Rectal smooth muscle tissue (tissue), 1 donor: ENCODE measurements around the gene KRTAP13-1.

Experiments used
- H3K27ac ChIP-seq: one replicate; pipeline ENCODE4 v1.7.0; 2013; ENCODE audit warnings: low read depth, low read length, inconsistent platforms
- H3K27me3 ChIP-seq: one replicate; pipeline ENCODE4 v1.7.0; 2013; ENCODE audit warnings: low read length; ENCODE audit not compliant: control insufficient read depth, insufficient read depth
- H3K36me3 ChIP-seq: one replicate; pipeline ENCODE4 v1.7.0; 2013; ENCODE audit warnings: low read length; ENCODE audit not compliant: control insufficient read depth, insufficient read depth
- H3K4me1 ChIP-seq: one replicate; pipeline ENCODE4 v1.7.0; 2013; ENCODE audit warnings: low read length; ENCODE audit not compliant: control insufficient read depth, insufficient read depth
- H3K4me3 ChIP-seq: one replicate; pipeline ENCODE4 v1.7.0; 2013; ENCODE audit warnings: low read length
- H3K9ac ChIP-seq: one replicate; pipeline ENCODE4 v1.7.0; 2013; ENCODE audit warnings: low read length

The KRTAP13-1 gene

GRCh38 chr21:30426731-30427130, 30.9 kb downstream of the KRTAP13-1 start:
- no peak overlapping the region for H3K4me3 ChIP-seq
- no peaks in the 10 kb centered on the region for H3K27me3 ChIP-seq
- H3K27ac ChIP-seq, result no peak overlapping the region
- no peak overlapping the region for H3K9ac ChIP-seq
- H3K36me3 ChIP-seq, result no peaks in the 10 kb centered on the region
- no peaks in the 10 kb centered on the region for H3K4me1 ChIP-seq

DNA sequence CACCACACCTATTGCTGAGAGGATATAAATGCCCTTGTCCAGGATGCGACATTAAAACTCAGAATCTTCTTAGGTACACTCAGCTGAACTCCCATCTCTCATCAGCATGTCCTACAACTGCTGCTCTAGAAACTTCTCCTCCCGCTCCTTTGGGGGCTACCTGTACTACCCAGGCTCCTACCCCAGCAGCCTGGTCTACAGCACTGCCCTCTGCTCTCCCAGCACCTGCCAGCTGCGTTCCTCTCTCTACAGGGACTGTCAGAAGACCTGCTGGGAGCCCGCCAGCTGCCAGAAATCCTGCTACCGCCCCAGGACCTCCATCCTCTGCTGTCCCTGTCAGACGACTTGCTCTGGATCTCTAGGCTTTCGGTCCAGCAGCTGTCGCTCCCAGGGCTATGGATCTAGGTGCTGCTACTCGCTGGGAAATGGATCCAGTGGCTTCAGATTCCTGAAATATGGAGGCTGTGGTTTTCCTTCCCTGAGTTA, 34.4 kb downstream of the KRTAP13-1 start, which contains the start of gene KRTAP13-4:
TSS of gene KRTAP13-4 (plus strand) at position 51 of the 486 bp plus-strand sequence. CDS start at position 107, 56 bp downstream.
- Histone ChIP-seq H3K36me3 (no peaks in the 10 kb centered on the region), H3K4me3 (no peak within 1 kb of the TSS), H3K27ac (no peak within 1 kb of the TSS), H3K9ac (no peak within 1 kb of the TSS), H3K27me3 (no peaks in the 10 kb centered on the region), H3K4me1 (no peaks in the 10 kb centered on the region)

GRCh38 chr21:30434033-30434631, 38.3 kb downstream of the KRTAP13-1 start:
- Histone ChIP-seq H3K27ac (no peak overlapping the region), H3K36me3 (no peaks in the 10 kb centered on the region), H3K27me3 (no peaks in the 10 kb centered on the region), H3K9ac (no peak overlapping the region), H3K4me3 (no peak overlapping the region), H3K4me1 (no peaks in the 10 kb centered on the region)

DNA sequence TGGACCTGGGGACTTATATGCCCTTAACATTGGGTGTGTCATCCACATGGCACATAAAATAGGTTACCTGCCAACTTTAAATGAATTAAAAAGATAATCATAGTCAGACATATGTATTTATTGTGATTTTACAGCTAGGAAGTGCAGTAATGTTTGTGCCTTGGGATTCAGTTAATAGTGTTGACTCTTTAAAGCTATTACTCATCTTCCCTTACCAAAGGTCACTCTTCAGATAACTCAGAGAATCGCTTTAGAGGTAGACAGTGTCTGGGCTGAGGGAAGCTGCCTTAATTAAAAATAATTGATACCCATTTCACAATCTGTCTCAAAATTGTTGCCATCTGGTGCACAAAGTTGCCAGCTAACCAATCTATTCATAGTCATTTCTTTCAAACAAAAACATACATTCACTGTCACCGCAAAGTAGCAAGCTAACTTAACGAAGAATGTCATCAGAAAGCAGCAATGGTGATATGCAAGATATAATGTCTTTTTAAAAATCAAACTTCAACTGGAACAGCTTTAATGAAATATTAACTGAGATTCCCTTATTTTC, 41.3 kb downstream of the KRTAP13-1 start:
- Histone ChIP-seq H3K4me3 (no peak overlapping the region), H3K36me3 (no peaks in the 10 kb centered on the region)

DNA sequence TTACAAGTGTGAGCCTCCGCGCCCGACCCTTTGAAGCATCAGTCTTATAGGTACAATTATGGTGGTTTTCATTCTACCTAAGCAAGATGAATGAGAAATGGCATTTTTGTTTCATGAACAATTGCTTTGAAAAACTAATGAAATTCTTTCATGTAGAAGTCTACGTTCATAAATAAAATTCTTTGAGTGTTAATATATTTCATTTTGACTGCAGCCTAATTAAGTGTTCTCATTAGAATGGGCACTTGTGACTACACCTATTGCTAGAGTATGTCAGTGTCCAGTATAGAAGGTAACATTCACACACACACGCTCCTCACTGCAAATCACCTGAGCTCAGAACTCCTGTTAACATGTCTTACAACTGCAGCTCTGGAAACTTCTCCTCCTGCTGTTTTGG, 44.1 kb downstream of the KRTAP13-1 start, which contains the start of gene KRTAP15-1:
TSS of gene KRTAP15-1 (plus strand) at position 301 of the 400 bp plus-strand sequence. CDS start at position 354, 53 bp downstream.
- Histone ChIP-seq H3K4me3 (no peak within 1 kb of the TSS), H3K4me1 (no peaks in the 10 kb centered on the region), H3K36me3 (no peaks in the 10 kb centered on the region), H3K27ac (no peak within 1 kb of the TSS), H3K9ac (no peak within 1 kb of the TSS), H3K27me3 (no peaks in the 10 kb centered on the region)

More for the DNA sequence above, 41.3 kb downstream of the KRTAP13-1 start:
- H3K4me1 ChIP-seq, result no peaks in the 10 kb centered on the region
- no peaks in the 10 kb centered on the region for H3K27me3 ChIP-seq
- no peak overlapping the region for H3K27ac ChIP-seq
- H3K9ac ChIP-seq, result no peak overlapping the region

DNA sequence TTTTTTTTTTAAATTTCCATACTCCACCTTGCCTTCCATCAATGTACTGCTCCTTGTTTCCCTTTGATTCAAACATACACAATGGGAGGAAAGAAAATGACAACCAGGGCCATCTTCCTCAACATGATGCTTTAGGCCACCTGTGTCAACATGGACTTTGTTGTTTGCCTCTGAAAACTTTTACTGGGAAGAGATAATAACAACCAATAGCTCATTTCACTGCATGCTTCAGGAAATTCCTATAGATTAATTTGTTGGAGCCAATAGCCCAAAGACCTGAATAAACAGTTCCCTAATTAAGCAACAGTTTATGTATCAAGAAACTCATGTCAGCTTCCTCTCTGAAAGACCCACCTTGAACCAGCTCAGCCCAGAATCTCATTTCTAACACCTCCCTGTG, 47.4 kb downstream of the KRTAP13-1 start:
- H3K4me1 ChIP-seq, result no peaks in the 10 kb centered on the region
- H3K27ac ChIP-seq, result no peak overlapping the region
- no peaks in the 10 kb centered on the region for H3K27me3 ChIP-seq
- H3K4me3 ChIP-seq, result no peak overlapping the region
- H3K9ac ChIP-seq, result no peak overlapping the region
- no peaks in the 10 kb centered on the region for H3K36me3 ChIP-seq

DNA sequence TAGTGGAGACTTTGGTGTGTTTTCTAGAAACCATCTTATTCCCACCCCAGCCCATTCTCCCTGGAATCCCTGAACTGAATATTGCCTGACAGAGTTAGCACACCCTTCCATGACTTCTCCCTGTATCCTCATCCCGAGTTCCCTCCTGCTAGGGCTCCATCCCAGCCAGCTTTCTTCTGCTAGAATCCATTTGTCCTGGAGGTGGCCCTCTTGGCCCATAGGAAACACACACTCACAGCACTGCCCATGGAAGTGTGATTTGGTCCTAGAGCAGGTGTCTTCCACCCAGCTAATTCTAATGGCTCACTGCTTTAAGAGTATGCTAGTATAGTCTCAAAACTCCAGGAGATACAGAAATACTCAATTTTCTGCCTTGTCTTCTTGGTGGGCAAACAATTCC, 48.4 kb downstream of the KRTAP13-1 start:
- Histone ChIP-seq H3K9ac (no peak overlapping the region), H3K36me3 (no peaks in the 10 kb centered on the region), H3K4me1 (no peaks in the 10 kb centered on the region), H3K27me3 (no peaks in the 10 kb centered on the region), H3K27ac (no peak overlapping the region), H3K4me3 (no peak overlapping the region)
